ENCODE results near the gene SCRT2. TPM values are rescaled to one million over a fixed set of nuclear protein-coding genes. Genes with fewer than 3 reads are reported as not detected.
"Not testable (repeated sequence)": the region's sequence is repeated elsewhere in the genome, so short reads cannot be mapped to it uniquely, and the experiment has no call there.

SCRT2 gene
- total RNA-seq, 1 donor from 2014 or later: not detected

- peak; percentile 32 for DNase-seq
Observed at GRCh38 chr20:653110-653589, 22.5 kb downstream of the SCRT2 start, which contains the start of gene SRXN1. SRXN1 (minus strand) TSS chr20:653200; CDS start chr20:653185, 15 bp downstream.

GRCh38 chr20:652615-653109, 22.9 kb downstream of the SCRT2 start:
- DNase-seq: no peak

GRCh38 chr20:651713-652614, 23.6 kb downstream of the SCRT2 start:
- no peak for DNase-seq

- no peak for DNase-seq
Observed at GRCh38 chr20:650954-651353, 24.6 kb downstream of the SCRT2 start.

GRCh38 chr20:650281-650680, 25.3 kb downstream of the SCRT2 start:
- no peak for DNase-seq

- no peak for DNase-seq
Observed at GRCh38 chr20:647479-648019, 28.1 kb downstream of the SCRT2 start.

- DNase-seq: no peak
Observed at GRCh38 chr20:646868-647233, 28.8 kb downstream of the SCRT2 start.

- DNase-seq: no peak
Observed at GRCh38 chr20:646107-646867, 29.3 kb downstream of the SCRT2 start.

GRCh38 chr20:645318-646106, 30.1 kb downstream of the SCRT2 start:
- DNase-seq: peak; percentile 56

- no peak for DNase-seq
Observed at GRCh38 chr20:644692-645317, 30.8 kb downstream of the SCRT2 start.

GRCh38 chr20:642398-643174, 33.0 kb downstream of the SCRT2 start:
- DNase-seq: peak; percentile 26

GRCh38 chr20:642013-642397, 33.6 kb downstream of the SCRT2 start:
- DNase-seq: not testable (repeated sequence)

GRCh38 chr20:641516-641875, 34.1 kb downstream of the SCRT2 start:
- DNase-seq: no peak

GRCh38 chr20:640674-641515, 34.7 kb downstream of the SCRT2 start:
- DNase-seq: no peak

- DNase-seq: no peak
Observed at GRCh38 chr20:638579-638978, 37.0 kb downstream of the SCRT2 start.

GRCh38 chr20:637559-637958, 38.0 kb downstream of the SCRT2 start:
- no peak for DNase-seq

- DNase-seq: no peak
Observed at GRCh38 chr20:635893-636338, 39.7 kb downstream of the SCRT2 start.

GRCh38 chr20:635028-635892, 40.3 kb downstream of the SCRT2 start:
- no peak for DNase-seq

Measured in skin of body (tissue), 2 donors.